GM18505 (cell line): ENCODE results near the gene NOP14.
"Not testable (repeated sequence)": the region's sequence is repeated elsewhere in the genome, so short reads cannot be mapped to it uniquely, and the experiment has no call there.

Source experiments
- ATAC-seq: cut with Tn5 transposase; IDR thresholded peaks from one replicate; pipeline ENCODE4 v1.9.1; 2021; ENCODE audit not compliant: unreplicated experiment
- POLR2A ChIP-seq: IDR thresholded peaks from 4 replicates; pipeline ENCODE4 v1.6.1; 2011; ENCODE audit warnings: borderline replicate concordance; ENCODE audit not compliant: insufficient read depth, insufficient read length; ENCODE audit errors: extremely low read depth

Gene NOP14

GRCh38 chr4:2963175-2963965 is at the start of gene NOP14, which contains the start of gene GRK4:
TSS of gene NOP14 (minus strand) at chr4:2963406. CDS start at chr4:2963319, 87 bp downstream.
TSS of gene GRK4 (plus strand) at chr4:2963571. CDS start at chr4:2964071, 500 bp downstream.
- peak; percentile 84 for TF ChIP-seq POLR2A
- peak; percentile 85 for ATAC-seq

DNA sequence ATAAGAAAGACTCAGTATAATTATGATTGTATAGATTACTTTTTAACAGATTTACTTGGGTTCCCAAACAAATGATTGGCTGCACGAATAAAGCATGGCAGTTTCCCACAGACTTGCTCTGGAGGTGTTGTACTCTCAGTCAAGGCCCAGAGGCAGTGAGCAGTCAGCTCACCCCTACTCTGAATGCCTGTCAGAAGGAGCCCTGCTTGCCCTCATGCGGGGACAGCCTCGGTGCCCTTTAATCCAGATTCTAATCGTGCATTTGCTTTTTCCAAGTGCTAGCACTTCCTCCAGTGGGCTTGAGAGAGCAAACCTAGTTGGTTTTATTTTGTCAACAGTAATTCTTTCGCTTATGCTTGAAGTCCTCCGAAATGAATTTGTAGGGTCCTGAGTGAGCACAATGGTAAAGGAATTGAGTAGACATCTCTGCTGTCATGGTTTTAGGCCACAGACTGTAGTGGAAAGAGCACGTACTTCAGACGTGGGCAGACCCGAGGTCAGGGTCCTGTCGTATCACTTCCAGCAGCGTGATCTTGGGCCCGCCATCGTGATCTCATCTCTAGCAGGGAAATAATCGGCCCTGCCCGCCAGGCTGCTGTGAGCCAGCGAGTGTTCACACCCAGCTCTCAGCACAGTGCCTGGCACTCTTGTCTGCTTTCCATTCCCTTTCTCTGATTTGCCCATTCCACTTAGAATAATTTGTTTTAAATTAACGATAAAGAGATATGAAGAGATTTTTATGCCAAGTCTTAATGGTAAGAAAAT is 48.4 kb upstream of the NOP14 start:
- no peak for TF ChIP-seq POLR2A
- no peak for ATAC-seq

DNA sequence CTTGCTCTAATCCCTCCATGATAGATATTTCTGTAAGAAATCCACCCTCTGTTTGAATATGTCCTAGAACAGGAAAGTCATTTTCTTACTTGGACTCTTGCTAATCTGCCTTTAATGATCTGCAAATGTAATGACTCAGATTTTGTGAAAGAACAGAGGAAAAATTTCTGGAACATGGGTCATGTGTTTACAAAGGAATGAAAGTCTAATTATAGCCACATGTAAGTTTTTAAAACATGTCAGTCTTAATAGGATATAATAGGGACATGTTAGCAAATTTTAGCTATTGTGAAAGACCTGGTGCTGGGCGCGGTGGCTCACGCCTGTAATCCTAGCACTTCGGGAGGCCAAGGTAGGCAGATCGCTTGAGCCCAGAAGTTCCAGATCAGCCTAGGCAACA is 47.8 kb upstream of the NOP14 start:
- TF ChIP-seq POLR2A, result no peak
- no peak for ATAC-seq

- no peak for ATAC-seq
- no peak for TF ChIP-seq POLR2A
These were observed 47.4 kb upstream of the NOP14 start for GRCh38 chr4:3010577-3010976.

- TF ChIP-seq POLR2A, result no peak
- no peak for ATAC-seq
These were observed 46.2 kb upstream of the NOP14 start for GRCh38 chr4:3009422-3009821.

DNA sequence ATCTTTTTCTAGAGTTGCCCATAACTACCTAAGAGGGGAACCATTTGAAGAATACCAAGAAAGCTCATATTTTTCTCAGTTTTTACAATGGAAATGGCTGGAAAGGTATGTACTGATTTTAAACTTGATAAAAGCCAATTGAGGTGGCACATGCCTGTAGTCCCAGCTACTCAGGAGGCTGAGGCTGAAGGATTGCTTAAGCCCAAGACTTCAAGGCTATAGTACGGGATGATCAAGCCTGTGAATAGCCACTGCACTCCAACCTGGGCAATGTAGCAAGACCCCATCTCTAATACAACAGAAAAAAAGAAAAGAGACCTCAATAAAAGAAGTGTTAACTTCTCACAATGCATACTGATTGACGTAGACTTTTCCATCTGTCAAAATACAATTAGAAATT is 44.5 kb upstream of the NOP14 start:
- no peak for TF ChIP-seq POLR2A
- ATAC-seq, result no peak

- no peak for TF ChIP-seq POLR2A
- no peak for ATAC-seq
These were observed 33.2 kb upstream of the NOP14 start for GRCh38 chr4:2996415-2996814.

- TF ChIP-seq POLR2A, result no peak
- ATAC-seq, result no peak
These were observed 32.5 kb upstream of the NOP14 start for GRCh38 chr4:2995546-2996265.

DNA sequence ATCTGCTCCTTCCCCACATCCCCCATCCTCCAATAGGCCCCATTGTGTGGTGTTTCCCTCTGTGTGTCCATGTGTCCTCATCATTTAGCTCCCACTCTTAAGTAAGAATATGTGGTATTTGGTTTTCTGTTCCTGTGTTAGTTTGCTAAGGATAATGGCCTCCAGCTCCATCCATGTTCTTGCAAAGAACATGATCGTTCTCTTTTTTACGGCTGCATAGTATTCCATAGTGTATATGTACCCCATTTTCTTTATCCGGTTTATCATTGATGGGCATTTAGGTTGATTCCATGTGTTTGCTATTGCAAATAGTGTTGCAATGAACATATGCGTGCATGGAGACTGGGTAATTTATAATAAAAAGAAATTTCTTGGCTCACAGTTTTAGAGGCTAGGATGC is 31.7 kb upstream of the NOP14 start:
- no peak for TF ChIP-seq POLR2A
- ATAC-seq, result no peak

GRCh38 chr4:2991243-2991642 is 28.0 kb upstream of the NOP14 start:
- ATAC-seq, result no peak
- TF ChIP-seq POLR2A, result no peak

- not testable (repeated sequence) for ATAC-seq
These were observed 20.5 kb upstream of the NOP14 start for GRCh38 chr4:2983715-2984114.

- no peak for ATAC-seq
These were observed 18.8 kb upstream of the NOP14 start for GRCh38 chr4:2982012-2982411.

DNA sequence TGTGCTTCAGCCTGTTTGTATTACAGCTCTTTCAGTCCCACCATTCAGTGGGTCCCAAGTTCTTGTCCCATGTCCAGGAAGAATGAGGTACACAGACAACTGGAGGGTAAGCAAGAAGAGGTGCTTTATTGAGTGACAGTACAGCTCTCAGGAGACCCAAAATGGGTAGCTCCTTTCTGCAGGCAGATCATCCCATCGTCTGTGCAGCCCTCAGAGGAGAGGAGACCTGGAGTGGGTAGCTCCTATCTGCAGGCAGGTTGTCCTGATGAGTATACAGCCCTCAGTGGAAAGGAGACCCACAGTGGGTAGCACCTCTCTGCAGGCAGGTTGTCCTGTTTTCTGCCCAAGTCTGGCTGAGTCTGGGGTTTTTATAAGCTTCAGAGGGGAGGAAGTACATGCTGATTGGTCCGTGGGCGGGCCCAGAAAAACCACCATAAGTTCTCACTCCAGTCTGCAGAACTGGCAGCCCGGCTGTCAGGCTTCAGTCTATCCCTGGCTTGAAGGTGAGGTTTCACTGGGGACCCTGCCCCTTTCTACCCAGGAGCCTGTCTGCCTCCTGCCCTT is 18.1 kb upstream of the NOP14 start:
- TF ChIP-seq POLR2A, result no peak
- ATAC-seq, result no peak

More at GRCh38 chr4:2982012-2982411, 18.8 kb upstream of the NOP14 start:
- TF ChIP-seq POLR2A, result no peak
